Measurements from ENCODE around the gene DYNLT2. TPM values are rescaled to one million over a fixed set of nuclear protein-coding genes. Genes with fewer than 3 reads are reported as not detected.

DYNLT2 gene
- total and polyA plus RNA-seq, 2 of the 13 experiments (the other 11 are each of a cell fraction or from before 2014, with no cell fraction given): 2.1 to 4.3 TPM

DNA sequence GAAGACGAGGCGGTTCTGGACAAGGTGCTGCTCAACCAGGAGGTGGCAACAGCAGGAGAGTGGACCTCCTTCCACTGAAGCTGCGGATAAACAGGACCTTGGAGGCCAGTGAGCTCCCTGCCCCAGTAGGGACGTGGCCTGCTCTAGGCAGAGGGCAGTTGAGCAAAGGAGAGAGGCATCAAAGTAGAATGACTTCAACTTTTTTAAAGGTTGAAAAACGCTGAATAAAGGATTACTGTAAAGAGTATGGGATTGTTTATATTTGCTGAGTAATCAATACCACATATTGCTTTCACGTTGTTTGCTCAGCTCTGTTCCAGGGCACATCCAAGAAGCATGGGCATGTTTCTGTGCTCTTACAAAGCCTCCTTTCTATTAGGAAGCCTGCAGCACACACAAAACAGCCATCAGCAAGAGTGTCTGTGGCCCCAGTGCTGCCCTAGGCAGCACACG is 48.1 kb upstream of the DYNLT2 start (continued):
- 0 out of 2 replicates have a peak, but pooled peaks have one; percentile 42 for TF ChIP-seq MBD4 (IDR thresholded peaks at IDR 0.05; ENCODE audit: borderline replicate concordance, low read length)
- TF ChIP-seq, protein P1, sequence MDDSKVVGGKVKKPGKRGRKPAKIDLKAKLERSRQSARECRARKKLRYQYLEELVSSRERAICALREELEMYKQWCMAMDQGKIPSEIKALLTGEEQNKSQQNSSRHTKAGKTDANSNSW (CRISPR knock-in tag; IDR thresholded peaks at IDR 0.05; ENCODE audit: borderline replicate concordance): no peak
- TF ChIP-seq, protein P2, sequence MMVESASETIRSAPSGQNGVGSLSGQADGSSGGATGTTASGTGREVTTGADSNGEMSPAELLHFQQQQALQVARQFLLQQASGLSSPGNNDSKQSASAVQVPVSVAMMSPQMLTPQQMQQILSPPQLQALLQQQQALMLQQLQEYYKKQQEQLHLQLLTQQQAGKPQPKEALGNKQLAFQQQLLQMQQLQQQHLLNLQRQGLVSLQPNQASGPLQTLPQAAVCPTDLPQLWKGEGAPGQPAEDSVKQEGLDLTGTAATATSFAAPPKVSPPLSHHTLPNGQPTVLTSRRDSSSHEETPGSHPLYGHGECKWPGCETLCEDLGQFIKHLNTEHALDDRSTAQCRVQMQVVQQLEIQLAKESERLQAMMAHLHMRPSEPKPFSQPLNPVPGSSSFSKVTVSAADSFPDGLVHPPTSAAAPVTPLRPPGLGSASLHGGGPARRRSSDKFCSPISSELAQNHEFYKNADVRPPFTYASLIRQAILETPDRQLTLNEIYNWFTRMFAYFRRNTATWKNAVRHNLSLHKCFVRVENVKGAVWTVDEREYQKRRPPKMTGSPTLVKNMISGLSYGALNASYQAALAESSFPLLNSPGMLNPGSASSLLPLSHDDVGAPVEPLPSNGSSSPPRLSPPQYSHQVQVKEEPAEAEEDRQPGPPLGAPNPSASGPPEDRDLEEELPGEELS (CRISPR knock-in tag; IDR thresholded peaks at IDR 0.05): peak; percentile 93
- TF ChIP-seq, protein P3, sequence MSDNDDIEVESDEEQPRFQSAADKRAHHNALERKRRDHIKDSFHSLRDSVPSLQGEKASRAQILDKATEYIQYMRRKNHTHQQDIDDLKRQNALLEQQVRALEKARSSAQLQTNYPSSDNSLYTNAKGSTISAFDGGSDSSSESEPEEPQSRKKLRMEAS (IDR thresholded peaks at IDR 0.05): peak; percentile 72
- no peak; the same call in 1 of the 2 replicates for TF ChIP-seq ETV5 (CRISPR knock-in tag; IDR thresholded peaks at IDR 0.05; ENCODE audit: borderline replicate concordance)
- no peak; the same call in 1 of the 2 replicates for TF ChIP-seq ZNF629 (CRISPR knock-in tag; conservative IDR thresholded peaks at IDR 0.05)
- TF ChIP-seq NCOA2 (CRISPR knock-in tag; IDR thresholded peaks at IDR 0.05): peak; percentile 95
- TF ChIP-seq, protein P4, sequence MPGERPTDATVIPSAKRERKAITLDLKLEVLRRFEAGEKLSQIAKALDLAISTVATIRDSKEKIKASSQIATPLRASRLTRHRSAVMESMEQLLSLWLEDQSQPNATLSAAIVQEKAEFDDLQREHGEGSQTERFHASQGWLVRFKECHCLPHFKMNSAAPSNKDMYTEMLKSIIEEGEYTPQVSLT (CRISPR knock-in tag; IDR thresholded peaks at IDR 0.05; ENCODE audit: borderline replicate concordance, low read depth): no peak
- TF ChIP-seq ZNF720 (CRISPR knock-in tag; IDR thresholded peaks at IDR 0.05): no peak
- TF ChIP-seq ZBTB38 (CRISPR knock-in tag; IDR thresholded peaks at IDR 0.05): 0 out of 2 replicates have a peak, but pooled peaks have one; percentile 7
- no peak for TF ChIP-seq TBP (CRISPR knock-in tag; IDR thresholded peaks at IDR 0.05)
- TF ChIP-seq HDAC2 (CRISPR knock-in tag; IDR thresholded peaks at IDR 0.05): peak; percentile 88; the same call in 1 of the 2 replicates
- TF ChIP-seq, protein P5, sequence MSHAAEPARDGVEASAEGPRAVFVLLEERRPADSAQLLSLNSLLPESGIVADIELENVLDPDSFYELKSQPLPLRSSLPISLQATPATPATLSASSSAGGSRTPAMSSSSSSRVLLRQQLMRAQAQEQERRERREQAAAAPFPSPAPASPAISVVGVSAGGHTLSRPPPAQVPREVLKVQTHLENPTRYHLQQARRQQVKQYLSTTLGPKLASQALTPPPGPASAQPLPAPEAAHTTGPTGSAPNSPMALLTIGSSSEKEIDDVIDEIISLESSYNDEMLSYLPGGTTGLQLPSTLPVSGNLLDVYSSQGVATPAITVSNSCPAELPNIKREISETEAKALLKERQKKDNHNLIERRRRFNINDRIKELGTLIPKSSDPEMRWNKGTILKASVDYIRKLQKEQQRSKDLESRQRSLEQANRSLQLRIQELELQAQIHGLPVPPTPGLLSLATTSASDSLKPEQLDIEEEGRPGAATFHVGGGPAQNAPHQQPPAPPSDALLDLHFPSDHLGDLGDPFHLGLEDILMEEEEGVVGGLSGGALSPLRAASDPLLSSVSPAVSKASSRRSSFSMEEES (CRISPR knock-in tag; IDR thresholded peaks at IDR 0.05): peak; percentile 62
- TF ChIP-seq, protein P6, sequence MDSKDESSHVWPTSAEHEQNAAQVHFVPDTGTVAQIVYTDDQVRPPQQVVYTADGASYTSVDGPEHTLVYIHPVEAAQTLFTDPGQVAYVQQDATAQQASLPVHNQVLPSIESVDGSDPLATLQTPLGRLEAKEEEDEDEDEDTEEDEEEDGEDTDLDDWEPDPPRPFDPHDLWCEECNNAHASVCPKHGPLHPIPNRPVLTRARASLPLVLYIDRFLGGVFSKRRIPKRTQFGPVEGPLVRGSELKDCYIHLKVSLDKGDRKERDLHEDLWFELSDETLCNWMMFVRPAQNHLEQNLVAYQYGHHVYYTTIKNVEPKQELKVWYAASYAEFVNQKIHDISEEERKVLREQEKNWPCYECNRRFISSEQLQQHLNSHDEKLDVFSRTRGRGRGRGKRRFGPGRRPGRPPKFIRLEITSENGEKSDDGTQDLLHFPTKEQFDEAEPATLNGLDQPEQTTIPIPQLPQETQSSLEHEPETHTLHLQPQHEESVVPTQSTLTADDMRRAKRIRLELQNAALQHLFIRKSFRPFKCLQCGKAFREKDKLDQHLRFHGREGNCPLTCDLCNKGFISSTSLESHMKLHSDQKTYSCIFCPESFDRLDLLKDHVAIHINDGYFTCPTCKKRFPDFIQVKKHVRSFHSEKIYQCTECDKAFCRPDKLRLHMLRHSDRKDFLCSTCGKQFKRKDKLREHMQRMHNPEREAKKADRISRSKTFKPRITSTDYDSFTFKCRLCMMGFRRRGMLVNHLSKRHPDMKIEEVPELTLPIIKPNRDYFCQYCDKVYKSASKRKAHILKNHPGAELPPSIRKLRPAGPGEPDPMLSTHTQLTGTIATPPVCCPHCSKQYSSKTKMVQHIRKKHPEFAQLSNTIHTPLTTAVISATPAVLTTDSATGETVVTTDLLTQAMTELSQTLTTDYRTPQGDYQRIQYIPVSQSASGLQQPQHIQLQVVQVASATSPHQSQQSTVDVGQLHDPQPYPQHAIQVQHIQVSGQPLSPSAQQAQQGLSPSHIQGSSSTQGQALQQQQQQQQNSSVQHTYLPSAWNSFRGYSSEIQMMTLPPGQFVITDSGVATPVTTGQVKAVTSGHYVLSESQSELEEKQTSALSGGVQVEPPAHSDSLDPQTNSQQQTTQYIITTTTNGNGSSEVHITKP (CRISPR knock-in tag; IDR thresholded peaks at IDR 0.05; ENCODE audit: low read depth): no peak; the same call in 1 of the 2 replicates
- no peak for TF ChIP-seq BRD4 (CRISPR knock-in tag; IDR thresholded peaks at IDR 0.05)
- no peak for TF ChIP-seq KLF13 (CRISPR knock-in tag; IDR thresholded peaks at IDR 0.05)
- peak; percentile 40; the same call in 1 of the 2 replicates for TF ChIP-seq ZNF772 (CRISPR knock-in tag; IDR thresholded peaks at IDR 0.05)
- no peak for TF ChIP-seq ATRX (CRISPR knock-in tag; IDR thresholded peaks at IDR 0.05; ENCODE audit: borderline replicate concordance)

Measured in HepG2 (cell line).